GOT3 (cell line): Measurements from ENCODE around the gene BDH2.

ENCODE experiments used
- DNase-seq: peaks from one replicate; lab custom pipeline; 2025; ENCODE audit warnings: mixed read lengths; lab: John Stamatoyannopoulos, UW

BDH2 gene

GRCh38 chr4:103099691-103100392 is at the start of gene BDH2:
TSS of gene BDH2 (minus strand) at chr4:103099834. CDS start at chr4:103096254, 3,580 bp downstream.
- no peak for DNase-seq

GRCh38 chr4:103144926-103145325 is 45.3 kb upstream of the BDH2 start:
- no peak for DNase-seq

- DNase-seq: no peak
Observed at GRCh38 chr4:103137446-103137827, 37.8 kb upstream of the BDH2 start.

- DNase-seq: no peak
Observed at GRCh38 chr4:103136671-103137445, 37.2 kb upstream of the BDH2 start.

DNA sequence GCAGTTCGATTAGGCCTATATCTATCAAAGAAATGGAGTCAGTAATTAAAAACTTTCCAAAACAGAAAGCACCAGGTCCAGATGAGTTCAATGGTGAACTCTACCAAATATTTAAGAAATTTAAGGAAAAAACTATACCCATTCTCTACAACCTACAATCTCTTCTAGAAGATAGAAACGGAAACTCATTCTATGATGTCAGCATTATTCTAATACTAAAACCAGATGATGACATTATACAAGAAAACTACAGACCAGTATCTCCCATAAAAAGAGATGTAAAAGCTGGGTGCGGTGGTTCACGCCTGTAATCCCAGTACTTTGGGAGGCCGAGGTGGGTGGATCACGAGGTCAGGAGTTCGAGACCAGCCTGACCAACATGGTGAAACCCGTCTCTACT is 29.5 kb upstream of the BDH2 start:
- no peak for DNase-seq

GRCh38 chr4:103126126-103126525 is 26.5 kb upstream of the BDH2 start:
- DNase-seq: no peak

DNA sequence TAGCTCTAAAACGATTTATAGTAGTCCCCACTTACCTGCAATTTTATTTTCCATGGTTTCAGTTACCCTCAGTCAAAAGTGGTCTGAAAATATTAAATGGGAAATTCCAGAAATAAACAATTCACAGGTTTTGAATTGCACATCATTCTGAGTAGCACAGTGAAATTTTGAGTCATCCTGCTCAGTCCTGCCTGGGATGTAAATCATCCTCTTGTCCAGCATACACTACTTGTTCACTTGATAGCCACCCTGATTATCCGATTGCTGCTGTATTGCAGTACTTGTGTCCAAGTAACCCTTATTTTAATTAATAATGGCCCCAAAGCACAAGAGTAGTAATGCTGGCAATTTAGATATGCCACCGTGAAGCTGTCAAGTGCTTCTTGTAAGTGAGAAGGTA is 23.5 kb upstream of the BDH2 start:
- no peak for DNase-seq

- DNase-seq: no peak
Observed at GRCh38 chr4:103118166-103118565, 18.5 kb upstream of the BDH2 start.

GRCh38 chr4:103111598-103111997 is 12.0 kb upstream of the BDH2 start:
- DNase-seq: no peak

DNA sequence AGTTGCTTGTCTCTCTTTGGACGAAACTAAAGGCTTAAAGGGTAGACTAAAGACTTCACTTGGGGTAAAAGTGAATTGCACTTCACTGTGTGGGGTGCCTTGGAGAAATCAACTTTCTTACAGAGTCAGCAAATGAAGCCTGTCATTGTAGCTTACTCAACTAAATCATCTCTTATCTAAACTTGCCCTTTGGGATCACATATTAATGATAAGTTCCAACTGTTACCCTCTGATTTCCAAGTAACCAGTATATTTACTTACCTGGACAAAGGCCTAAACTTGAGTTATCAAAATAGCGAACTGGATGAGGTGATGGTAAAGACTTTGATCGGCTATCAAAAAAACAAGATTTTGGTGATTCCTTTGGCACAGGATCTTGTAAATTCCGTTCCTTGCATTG is 8.9 kb upstream of the BDH2 start:
- DNase-seq: no peak

- DNase-seq: no peak
Observed at GRCh38 chr4:103105558-103106356, 6.1 kb upstream of the BDH2 start.

- no peak for DNase-seq
Observed at GRCh38 chr4:103104886-103105285, 5.3 kb upstream of the BDH2 start.

DNA sequence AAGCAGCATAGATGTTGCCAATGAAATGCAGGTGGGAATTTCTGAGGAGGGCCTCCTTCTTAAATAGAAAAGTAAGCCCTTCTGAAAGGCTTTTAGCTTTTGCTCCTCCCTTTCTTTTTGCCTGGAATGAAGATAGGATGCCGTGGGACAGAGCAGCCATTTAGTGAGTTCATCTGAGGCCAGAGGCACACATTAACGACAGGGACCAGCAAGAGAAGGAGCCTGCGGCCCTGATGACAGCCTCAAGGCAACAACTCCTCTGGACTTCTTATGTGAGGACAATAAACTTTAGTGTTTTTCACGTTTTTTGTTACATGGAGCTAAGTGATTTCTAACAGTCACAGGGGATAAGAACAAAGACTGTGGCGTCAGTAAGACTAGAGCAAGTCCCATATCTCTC is 1.1 kb upstream of the BDH2 start:
- no peak for DNase-seq

GRCh38 chr4:103098756-103099440 is 736 bp downstream of the BDH2 start:
- no peak for DNase-seq

DNA sequence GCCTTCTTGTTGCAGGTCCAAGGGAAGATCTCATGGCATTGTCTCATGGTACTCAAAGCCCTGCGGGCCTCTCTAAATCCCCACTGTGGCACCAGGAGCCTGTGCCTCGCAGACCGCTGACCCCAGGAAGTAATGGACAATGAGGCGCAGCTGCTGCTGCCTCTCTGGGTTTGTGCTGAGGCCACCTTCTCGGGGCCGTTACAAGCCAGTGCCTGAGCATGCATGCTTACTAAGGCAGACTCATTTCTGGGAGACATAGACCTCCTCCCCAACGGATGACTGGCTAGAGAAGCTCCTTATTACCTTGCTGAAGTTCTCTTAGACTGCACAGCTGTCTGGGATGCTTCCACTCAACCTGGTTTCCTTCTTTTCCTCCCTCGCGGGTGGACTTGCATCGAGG is 1.3 kb downstream of the BDH2 start:
- DNase-seq: no peak

DNA sequence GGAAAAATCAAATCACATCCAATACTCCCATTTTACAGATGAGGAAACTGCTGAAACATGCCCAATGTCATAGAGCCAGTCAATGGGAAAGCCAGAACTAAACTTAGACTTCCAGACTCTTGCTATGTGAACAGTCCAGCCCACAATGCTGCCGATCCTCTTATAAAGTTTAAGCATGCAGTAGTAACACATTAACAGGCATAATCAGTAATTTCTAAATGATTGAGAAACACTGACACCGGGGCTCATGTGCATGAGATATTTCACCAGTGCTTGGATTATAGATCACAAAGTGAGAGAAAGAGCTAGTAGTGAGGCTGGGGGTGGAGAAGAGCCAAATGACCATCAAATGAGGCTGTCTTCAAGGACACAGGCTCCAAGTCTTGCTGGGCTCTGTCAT is 2.5 kb downstream of the BDH2 start:
- DNase-seq: no peak

- DNase-seq: no peak
Observed at GRCh38 chr4:103095080-103095479, 4.6 kb downstream of the BDH2 start.

DNA sequence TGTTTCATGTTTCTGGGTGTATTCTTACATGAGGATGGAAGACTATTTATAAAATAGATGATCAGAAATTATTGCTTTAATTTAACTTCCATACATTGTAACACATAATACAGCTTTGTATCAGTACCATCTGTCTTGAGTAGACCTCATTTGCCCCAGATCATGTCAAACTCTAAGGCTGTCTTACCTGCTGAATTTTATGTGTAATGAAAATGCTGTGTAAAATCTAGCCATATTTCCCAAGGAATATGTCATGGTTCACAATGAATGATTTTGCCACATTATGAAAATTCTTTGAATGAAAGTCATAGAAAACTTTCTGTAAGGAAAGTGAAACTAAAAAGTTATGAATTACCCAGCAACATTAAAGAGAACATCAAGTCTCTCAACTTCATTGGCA is 7.4 kb downstream of the BDH2 start:
- DNase-seq: no peak

DNA sequence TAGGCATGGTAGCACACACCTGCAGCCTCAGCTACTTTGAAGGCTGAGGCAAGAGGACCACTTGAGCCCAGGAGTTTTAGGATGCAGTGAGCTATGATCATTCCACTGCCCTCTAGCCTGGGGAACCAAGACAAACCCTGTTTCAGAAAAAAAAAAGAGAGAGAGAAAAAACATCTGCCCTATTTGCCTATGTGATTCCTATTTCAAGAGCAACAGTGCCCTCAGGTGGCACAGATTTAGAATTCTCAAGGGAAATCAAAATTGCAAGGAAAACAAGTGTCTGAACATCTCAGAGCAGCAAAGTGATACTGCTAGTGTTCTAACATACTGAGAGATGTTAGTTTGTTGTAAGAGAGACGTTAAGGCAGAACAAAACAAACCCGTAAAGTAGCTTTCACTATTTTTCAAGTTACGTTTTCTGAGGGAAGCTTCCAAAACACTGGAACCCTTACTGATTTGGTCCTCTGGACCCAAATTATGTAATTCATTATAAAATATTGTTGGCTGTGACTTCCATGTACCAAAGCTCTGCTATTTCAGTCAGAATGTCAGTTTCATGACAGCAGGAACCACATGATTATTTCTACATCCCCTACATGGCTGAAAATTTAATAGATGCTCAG is 7.9 kb downstream of the BDH2 start:
- DNase-seq: no peak

GRCh38 chr4:103089481-103089880 is 10.2 kb downstream of the BDH2 start:
- DNase-seq: no peak

- no peak for DNase-seq
Observed at GRCh38 chr4:103086551-103086950, 13.1 kb downstream of the BDH2 start.
